ENCODE results near the gene MAN1B1.
A peak's percentile ranks its signal among the peaks of the same experiment; 100 is the strongest.
"Not testable (repeated sequence)": the region's sequence is repeated elsewhere in the genome, so short reads cannot be mapped to it uniquely, and the experiment has no call there.

Gene MAN1B1

DNA sequence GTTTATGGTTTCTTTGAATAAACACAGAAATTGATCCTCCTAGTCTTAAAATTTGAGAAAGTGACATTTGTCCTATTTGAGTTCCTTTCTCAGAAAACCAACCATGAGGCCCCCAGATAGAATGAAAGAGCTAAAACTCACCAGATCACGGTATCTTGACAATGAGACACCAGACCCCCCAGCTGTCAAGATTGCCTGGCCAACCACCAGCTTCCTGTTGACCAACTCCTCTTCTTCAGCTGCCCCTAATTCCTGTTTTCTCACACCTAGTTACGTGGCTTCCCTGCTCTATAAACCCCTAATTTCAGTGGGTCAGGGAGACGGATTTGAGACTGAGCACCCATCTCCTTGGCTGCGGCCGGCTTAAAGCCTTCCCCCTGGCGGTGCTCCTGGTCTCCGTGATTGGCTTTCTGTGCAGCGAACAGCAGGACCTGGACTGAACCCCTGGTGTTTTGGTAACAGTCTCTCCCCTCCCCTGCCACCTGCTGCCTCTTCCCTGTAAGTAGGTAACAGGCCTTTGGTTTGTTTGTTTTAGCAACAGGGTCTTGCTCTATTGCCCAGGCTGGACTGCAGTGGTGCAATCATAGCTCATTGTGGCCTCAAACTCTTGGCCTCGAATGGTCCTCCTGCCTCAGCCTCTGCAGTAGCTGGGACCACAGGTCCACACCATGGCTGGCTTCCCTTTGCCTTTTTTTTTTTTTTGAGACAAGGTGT is 28.1 kb upstream of the MAN1B1 start:
- H3K4me3 ChIP-seq (replicated peaks; ENCODE audit: insufficient read depth, low read length) = no peak overlapping the region
- H3K27me3 ChIP-seq (ENCODE audit: insufficient read depth, poor library complexity, severe bottlenecking) = peaks cover 11% of the 10 kb centered on the region
- DNase-seq (ENCODE audit: low read depth in 1 of 2, low spot score in 1 of 2) = peak in 1 of 2 experiments; percentile 31
- TF ChIP-seq, protein P1, sequence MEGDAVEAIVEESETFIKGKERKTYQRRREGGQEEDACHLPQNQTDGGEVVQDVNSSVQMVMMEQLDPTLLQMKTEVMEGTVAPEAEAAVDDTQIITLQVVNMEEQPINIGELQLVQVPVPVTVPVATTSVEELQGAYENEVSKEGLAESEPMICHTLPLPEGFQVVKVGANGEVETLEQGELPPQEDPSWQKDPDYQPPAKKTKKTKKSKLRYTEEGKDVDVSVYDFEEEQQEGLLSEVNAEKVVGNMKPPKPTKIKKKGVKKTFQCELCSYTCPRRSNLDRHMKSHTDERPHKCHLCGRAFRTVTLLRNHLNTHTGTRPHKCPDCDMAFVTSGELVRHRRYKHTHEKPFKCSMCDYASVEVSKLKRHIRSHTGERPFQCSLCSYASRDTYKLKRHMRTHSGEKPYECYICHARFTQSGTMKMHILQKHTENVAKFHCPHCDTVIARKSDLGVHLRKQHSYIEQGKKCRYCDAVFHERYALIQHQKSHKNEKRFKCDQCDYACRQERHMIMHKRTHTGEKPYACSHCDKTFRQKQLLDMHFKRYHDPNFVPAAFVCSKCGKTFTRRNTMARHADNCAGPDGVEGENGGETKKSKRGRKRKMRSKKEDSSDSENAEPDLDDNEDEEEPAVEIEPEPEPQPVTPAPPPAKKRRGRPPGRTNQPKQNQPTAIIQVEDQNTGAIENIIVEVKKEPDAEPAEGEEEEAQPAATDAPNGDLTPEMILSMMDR (IDR thresholded peaks at IDR 0.05; ENCODE audit: insufficient read depth, low read length) = no peak
- no peak for TF ChIP-seq POLR2AphosphoS5 (IDR thresholded peaks at IDR 0.05; ENCODE audit: low read depth)
- TF ChIP-seq SPI1 (IDR thresholded peaks at IDR 0.05; ENCODE audit: borderline replicate concordance, low read depth) = no peak
- no peak for TF ChIP-seq GABPA (IDR thresholded peaks at IDR 0.05; ENCODE audit: low read depth)
- TF ChIP-seq, protein P2, sequence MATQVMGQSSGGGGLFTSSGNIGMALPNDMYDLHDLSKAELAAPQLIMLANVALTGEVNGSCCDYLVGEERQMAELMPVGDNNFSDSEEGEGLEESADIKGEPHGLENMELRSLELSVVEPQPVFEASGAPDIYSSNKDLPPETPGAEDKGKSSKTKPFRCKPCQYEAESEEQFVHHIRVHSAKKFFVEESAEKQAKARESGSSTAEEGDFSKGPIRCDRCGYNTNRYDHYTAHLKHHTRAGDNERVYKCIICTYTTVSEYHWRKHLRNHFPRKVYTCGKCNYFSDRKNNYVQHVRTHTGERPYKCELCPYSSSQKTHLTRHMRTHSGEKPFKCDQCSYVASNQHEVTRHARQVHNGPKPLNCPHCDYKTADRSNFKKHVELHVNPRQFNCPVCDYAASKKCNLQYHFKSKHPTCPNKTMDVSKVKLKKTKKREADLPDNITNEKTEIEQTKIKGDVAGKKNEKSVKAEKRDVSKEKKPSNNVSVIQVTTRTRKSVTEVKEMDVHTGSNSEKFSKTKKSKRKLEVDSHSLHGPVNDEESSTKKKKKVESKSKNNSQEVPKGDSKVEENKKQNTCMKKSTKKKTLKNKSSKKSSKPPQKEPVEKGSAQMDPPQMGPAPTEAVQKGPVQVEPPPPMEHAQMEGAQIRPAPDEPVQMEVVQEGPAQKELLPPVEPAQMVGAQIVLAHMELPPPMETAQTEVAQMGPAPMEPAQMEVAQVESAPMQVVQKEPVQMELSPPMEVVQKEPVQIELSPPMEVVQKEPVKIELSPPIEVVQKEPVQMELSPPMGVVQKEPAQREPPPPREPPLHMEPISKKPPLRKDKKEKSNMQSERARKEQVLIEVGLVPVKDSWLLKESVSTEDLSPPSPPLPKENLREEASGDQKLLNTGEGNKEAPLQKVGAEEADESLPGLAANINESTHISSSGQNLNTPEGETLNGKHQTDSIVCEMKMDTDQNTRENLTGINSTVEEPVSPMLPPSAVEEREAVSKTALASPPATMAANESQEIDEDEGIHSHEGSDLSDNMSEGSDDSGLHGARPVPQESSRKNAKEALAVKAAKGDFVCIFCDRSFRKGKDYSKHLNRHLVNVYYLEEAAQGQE (IDR thresholded peaks at IDR 0.05; ENCODE audit: insufficient replicate concordance, low read depth) = no peak
- peak overlapping the region; percentile 23; the same call in 1 of the 2 replicates for H3K27ac ChIP-seq (replicated peaks)

DNA sequence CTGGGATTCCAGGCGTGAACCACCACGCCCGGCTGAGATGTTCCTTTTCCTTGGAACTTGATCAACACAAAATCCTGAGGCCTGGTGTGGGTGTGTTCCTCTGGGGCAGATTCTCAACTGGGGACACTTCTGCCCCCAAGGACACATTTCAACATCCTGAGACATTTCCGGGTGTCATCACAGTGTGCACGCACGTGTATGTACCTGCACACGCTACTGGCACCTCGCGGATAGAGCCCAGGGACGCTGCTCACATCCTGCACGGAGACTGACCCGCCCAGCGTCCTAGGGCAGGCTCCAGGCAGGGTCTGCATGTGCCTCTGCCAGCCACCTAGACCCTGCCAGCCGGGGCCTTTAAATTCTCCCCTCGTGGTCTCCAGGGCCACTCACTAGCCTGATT is 24.4 kb upstream of the MAN1B1 start:
- no peak for DNase-seq (ENCODE audit: low read depth in 1 of 2, low spot score in 1 of 2)
- H3K27ac ChIP-seq (replicated peaks) = no peak overlapping the region
- TF ChIP-seq POLR2AphosphoS5 (IDR thresholded peaks at IDR 0.05; ENCODE audit: low read depth) = no peak
- TF ChIP-seq, protein P1 (IDR thresholded peaks at IDR 0.05; ENCODE audit: insufficient read depth, low read length) = no peak
- TF ChIP-seq SPI1 (IDR thresholded peaks at IDR 0.05; ENCODE audit: borderline replicate concordance, low read depth) = no peak
- no peak overlapping the region for H3K4me3 ChIP-seq (replicated peaks; ENCODE audit: insufficient read depth, low read length)
- no peaks in the 10 kb centered on the region for H3K27me3 ChIP-seq (ENCODE audit: insufficient read depth, poor library complexity, severe bottlenecking)

DNA sequence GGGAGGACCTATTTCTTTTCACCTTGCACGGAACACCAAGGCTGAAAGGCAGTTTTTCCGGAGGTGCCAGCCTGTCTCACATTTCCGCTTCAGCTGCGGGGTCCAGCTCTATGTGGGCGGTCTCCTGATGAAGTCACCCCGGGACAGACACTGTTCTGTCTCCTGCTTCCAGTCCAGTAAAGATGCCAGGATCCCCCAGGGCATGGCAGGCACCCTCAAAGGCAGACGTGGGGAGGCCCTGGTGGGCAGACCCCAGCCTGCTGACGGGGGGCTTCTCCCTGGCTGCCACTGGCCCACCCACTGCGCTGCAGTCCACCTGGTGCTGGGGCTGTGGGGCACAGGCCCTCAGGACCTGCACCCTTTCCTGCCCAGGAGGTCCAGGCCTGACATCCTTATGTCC is 24.0 kb upstream of the MAN1B1 start:
- not testable (repeated sequence) for DNase-seq (ENCODE audit: low read depth in 1 of 2, low spot score in 1 of 2); H3K27me3 ChIP-seq (ENCODE audit: insufficient read depth, poor library complexity, severe bottlenecking); H3K27ac ChIP-seq (replicated peaks)

DNA sequence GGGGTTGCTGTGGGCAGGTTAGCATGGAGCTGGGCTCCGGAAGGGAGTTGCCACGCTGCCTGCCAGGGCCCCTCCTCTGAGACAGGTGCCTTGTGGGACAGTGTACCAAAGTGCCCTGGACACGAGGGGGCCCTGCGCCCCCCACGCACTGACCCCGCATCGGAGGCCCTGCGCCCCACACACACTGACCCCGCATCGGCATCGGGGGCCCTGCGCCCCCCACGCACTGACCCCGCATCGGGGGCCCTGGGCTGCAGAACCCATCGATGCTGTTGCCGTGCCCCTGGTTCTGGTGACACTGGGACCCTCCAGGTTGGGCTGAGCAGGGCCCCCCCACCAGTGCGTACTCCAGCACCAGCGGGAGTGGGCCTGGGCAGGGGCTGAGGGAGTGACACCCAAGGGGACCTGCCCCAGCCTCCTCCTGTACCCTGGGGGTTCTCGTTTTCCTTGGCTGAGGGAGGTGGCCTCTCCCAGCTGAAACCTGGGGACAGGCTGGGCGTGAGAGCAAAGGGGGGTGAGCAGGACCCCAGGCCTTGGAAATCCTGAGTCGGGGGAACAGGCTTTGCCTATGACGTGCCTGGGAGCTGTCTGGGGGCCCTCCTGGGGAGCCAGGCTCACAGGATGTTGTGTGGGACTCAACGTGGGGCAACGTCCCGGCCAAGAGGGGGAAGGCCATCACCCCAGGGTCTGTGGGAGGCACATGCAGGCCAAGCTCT is 23.3 kb upstream of the MAN1B1 start:
- DNase-seq (ENCODE audit: low read depth in 1 of 2, low spot score in 1 of 2) = no peak
- no peak overlapping the region for H3K4me3 ChIP-seq (replicated peaks; ENCODE audit: insufficient read depth, low read length)
- TF ChIP-seq GABPA (IDR thresholded peaks at IDR 0.05; ENCODE audit: low read depth) (no peak), POLR2AphosphoS5 (IDR thresholded peaks at IDR 0.05; ENCODE audit: low read depth) (no peak)
- TF ChIP-seq, protein P1 (IDR thresholded peaks at IDR 0.05; ENCODE audit: insufficient read depth, low read length) = no peak
- TF ChIP-seq, protein P2 (IDR thresholded peaks at IDR 0.05; ENCODE audit: insufficient replicate concordance, low read depth) = no peak
- H3K27ac ChIP-seq (replicated peaks) = no peak overlapping the region
- H3K27me3 ChIP-seq (ENCODE audit: insufficient read depth, poor library complexity, severe bottlenecking) = no peaks in the 10 kb centered on the region

More for the DNA sequence above, 24.0 kb upstream of the MAN1B1 start:
- not testable (repeated sequence) for H3K4me3 ChIP-seq (replicated peaks; ENCODE audit: insufficient read depth, low read length)
